VCaP (cell line): Measurements from ENCODE around the gene STARD13.

ENCODE experiments used
- H3K27ac ChIP-seq: fragments of 450-650 bp; 2 replicates; pipeline ENCODE4 v1.5.1; 2017
- TF ChIP-seq, protein P1 (sequence below): fragments of 450-650 bp; conservative IDR thresholded peaks from 2 replicates; pipeline ENCODE4 v1.5.1; 2017; ENCODE audit warnings: mild to moderate bottlenecking, moderate library complexity

The STARD13 gene

DNA sequence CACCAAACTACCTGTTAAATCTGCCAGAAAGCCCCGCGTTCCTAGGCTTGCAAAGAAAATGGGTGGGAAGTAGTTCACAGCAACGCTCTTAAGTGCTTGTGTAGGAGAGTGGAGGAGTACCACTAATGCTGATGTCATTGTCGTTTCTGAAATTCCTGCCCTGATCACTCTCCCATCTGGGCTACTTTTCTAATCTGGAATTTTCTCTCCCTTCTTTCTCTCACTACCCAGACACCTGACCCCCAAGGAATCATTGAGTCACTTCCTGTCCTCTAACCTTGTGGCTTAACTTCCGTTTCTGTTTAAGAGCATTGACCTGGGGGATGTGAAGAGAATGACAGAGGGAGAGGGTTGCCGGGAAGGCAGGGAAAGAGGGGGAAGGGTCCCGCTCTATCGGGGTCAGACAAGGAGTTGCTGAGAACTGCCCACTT, 98.7 kb downstream of the STARD13 start:
- H3K27ac ChIP-seq, result no peak overlapping the region
- TF ChIP-seq, protein P1, sequence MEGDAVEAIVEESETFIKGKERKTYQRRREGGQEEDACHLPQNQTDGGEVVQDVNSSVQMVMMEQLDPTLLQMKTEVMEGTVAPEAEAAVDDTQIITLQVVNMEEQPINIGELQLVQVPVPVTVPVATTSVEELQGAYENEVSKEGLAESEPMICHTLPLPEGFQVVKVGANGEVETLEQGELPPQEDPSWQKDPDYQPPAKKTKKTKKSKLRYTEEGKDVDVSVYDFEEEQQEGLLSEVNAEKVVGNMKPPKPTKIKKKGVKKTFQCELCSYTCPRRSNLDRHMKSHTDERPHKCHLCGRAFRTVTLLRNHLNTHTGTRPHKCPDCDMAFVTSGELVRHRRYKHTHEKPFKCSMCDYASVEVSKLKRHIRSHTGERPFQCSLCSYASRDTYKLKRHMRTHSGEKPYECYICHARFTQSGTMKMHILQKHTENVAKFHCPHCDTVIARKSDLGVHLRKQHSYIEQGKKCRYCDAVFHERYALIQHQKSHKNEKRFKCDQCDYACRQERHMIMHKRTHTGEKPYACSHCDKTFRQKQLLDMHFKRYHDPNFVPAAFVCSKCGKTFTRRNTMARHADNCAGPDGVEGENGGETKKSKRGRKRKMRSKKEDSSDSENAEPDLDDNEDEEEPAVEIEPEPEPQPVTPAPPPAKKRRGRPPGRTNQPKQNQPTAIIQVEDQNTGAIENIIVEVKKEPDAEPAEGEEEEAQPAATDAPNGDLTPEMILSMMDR, result no peak

DNA sequence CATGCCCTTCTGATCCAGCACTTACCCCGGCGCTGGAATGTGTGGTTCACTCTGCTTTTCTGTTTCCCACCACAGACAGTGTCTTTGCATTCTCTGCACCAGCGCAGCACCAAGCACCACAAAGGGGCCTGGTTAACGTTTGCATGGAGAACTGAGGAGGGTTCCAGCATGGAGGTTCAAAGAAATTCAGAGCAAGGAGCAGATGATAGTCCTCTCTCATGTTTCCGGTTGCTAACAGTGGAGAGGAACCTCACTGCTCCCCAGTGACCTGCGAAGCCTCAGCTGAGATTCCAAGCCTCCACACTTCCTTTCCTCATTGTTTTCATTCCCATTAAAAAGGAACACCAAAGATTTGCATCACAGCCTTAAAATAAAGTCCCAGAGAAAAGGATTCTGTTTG, 99.7 kb downstream of the STARD13 start:
- H3K27ac ChIP-seq, result no peak overlapping the region
- TF ChIP-seq, protein P1, result no peak

DNA sequence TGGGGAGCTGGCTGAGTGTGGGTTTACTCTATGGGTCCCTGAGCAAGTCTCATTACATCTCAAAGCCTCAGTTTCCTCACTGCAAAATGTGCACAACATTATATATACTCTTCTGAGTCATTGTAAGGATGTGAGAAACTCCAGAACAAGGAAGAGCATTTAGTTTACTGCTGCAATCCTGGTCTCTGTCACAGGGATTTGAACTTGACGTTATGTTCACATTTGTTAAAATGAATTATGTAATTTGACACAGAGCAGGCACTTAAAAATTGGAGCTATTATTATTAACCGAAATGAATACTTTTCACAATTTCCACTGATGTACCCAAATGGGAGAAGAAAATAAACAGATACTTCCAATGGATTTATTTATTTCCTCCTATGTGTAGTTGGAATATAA, 101.0 kb downstream of the STARD13 start:
- TF ChIP-seq, protein P1, result no peak

DNA sequence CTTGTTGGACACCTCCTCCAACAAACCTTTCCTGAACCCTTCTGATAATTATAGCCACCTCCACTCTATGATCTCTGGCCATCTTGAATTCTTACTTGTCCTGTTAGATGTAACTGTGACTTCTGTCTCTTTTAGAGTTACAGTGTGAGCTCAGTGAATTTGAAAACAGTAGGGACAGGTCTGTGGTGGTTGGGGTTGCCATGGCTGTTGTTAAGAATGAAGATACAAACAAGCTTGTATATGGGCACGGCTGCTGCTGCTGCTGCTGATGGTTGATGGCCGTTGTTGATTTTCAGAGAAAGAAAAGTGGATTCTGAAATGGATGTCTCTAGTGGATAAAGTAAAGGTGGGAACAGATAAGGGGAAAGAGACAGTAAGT, 101.5 kb downstream of the STARD13 start:
- H3K27ac ChIP-seq, result no peak overlapping the region
- TF ChIP-seq, protein P1, result no peak

More for the DNA sequence above, 101.0 kb downstream of the STARD13 start:
- H3K27ac ChIP-seq, result no peak overlapping the region

DNA sequence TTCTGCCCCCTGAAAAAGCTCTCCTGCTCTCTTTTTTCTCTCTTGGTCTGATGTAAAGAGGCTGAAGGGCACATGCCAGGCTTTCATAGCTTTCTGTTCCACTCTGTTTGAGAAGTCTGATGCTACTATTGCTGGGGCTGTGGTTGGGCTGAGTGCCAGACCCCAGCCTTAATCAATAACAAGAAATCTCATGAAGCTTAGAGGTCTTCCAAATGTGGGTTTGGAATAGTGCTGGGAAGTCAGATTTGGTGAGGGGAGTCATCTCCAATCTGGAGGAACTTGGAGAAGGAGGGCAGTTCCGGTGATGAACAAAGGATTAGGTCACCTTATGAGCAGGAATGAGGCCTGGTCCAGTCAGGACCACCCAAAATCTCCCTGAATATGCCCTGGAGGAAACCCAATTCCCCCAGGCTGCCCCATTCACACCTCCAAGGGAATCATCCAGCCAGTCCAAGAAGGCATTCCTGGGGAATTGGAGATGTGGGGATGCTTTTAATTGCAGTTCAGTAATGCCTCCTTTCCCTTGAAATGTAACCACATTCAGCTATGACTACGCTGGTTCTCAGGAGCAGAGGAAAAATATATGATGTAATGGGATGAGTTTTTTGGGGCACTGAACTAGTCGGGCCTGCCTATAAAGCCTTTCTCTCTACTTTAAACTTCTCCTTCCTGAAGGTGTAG, 102.0 kb downstream of the STARD13 start:
- TF ChIP-seq, protein P1, result no peak
- no peak overlapping the region for H3K27ac ChIP-seq

DNA sequence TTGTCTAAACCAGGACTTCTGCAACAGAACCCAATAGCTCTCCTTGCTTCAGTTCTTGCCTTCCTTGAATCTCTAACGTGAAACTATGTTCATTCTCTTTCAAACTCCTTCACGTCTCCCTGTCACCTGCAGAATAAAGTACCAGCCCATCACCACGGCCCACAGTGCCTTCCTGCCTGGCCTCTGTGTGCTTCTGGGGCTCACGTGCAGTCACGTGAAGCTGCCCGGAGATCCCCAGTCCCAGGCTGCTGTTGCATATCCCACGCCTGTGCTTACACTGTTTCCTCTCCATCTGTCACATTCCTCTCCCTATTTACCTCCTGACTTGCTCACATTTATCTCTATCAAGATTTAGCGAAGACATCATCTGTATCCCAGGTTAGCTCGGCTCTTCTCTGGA, 102.8 kb downstream of the STARD13 start:
- no peak overlapping the region for H3K27ac ChIP-seq
- TF ChIP-seq, protein P1, result no peak

DNA sequence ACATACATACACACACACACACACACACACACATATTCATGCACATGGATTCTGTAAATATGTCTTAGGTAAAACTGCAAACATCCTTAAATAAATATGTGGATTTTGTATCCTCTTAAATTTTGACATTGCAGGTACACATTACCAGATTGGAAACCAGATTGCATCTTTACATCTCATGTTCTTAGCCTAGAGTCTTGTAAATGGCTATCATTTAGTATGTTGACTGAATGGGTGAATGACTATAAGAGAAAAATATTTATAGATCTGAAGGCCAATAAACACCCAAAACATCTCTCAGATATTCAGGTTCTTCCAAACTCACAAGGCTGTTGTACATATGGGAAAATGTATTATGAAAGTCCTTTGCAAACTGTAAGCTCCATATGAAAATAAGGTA, 104.3 kb downstream of the STARD13 start:
- TF ChIP-seq, protein P1, result no peak
- H3K27ac ChIP-seq, result peak overlapping the region; percentile 57
